T-helper 2 cell treated with Interferon-gamma antibody and Interleukin-4, amounts not matched to agents 5 μg/mL and 100 μg/mL, for 36 hours (primary cell): ENCODE data around the gene SLC34A3.

Experiments used
- DNase-seq: peaks from one replicate; pipeline ENCODE4 v3.0.0; 2021; ENCODE audit warnings: low spot score
- H3K27ac Mint-ChIP-seq: one replicate; pipeline ENCODE4 v1.8.0; 2021; ENCODE audit warnings: mild to moderate bottlenecking, mixed read lengths
- H3K27me3 Mint-ChIP-seq: one replicate; pipeline ENCODE4 v1.8.0; 2021; ENCODE audit warnings: low read depth, mixed read lengths
- H3K36me3 Mint-ChIP-seq: one replicate; pipeline ENCODE4 v1.8.0; 2021; ENCODE audit warnings: low read depth, mixed read lengths
- H3K4me1 Mint-ChIP-seq: one replicate; pipeline ENCODE4 v1.8.0; 2021; ENCODE audit warnings: low read depth, mixed read lengths
- H3K4me3 Mint-ChIP-seq: one replicate; pipeline ENCODE4 v1.8.0; 2022; ENCODE audit warnings: mild to moderate bottlenecking, moderate library complexity, mixed read lengths
- H3K9me3 Mint-ChIP-seq: one replicate; pipeline ENCODE4 v1.8.0; 2021; ENCODE audit warnings: mixed read lengths

Gene SLC34A3

DNA sequence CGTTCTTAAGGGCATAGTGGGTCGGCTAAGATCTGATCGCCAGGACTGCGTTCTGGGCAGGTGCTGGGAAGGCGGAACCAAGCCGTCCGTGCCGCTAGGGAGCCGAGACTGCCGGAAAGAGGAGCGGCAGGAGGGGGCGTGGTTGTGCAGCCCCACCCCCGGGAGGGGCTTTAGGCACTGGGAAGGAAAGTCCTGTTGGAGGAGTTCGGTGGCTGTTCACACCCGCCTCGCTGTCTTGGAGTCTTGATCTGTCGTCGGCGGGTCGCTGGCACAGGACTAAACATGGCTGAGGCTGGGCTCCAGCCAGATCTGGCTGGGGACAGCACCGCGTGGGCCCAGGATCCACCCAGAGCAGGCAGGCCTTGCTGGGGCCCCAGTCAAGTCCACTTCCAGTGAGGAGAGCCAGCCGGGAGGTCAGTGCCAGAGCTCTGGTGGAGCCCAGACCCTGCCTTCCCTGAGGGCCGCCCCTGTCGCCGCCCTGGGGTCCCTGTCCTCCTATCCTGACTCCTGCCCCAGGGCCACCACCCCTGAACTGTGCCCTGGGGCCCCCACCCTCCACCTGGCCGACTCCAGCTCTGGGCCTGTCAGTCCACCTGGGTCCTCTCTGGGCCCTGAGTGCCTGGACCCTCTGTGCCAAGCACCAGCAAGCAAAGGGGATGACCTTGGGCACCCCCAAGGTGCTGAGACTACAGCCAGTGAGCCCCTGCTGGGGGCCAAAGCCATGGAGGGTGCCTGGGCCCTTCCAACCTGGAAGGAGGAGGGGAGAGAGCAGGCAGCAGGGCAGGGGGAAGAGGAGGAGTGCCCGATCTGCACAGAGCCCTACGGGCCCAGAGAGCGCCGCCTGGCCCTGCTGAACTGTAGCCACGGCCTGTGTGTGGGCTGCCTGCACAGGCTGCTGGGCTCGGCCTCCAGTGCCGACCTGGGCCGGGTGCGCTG is 13.2 kb upstream of the SLC34A3 start:
- no peaks in the 10 kb centered on the region for H3K4me1 Mint-ChIP-seq
- H3K27ac Mint-ChIP-seq: no peak overlapping the region
- peaks cover 4% of the 10 kb centered on the region for H3K36me3 Mint-ChIP-seq
- H3K4me3 Mint-ChIP-seq: no peak overlapping the region
- H3K9me3 Mint-ChIP-seq: no peaks in the 10 kb centered on the region
- H3K27me3 Mint-ChIP-seq: no peaks in the 10 kb centered on the region
- DNase-seq: no peak

DNA sequence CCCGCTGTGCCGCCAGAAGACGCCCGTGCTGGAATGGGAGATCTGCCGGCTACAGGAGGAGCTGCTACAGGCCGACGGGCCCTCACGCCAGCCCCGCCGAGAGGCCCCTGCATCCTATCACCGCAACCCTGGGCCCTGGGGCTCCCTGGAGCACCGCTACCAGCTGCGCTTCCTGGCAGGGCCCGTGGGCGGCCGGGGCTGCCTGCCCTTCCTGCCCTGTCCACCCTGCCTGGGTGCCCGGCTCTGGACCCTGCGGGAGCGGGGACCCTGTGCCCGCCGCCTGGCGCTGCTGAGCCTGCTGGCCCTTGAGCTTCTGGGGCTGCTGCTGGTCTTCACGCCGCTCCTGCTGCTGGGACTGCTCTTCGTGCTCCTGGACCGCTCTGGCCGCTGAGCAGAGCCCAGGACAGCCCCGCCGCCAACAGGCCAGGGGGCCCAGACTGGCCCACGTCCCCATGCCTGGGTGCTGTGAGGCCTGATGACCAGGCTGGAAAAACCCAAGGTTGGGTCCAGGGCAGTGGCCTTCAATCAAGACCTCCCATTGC is 12.4 kb upstream of the SLC34A3 start:
- Mint-ChIP-seq H3K4me1 (peaks cover 3% of the 10 kb centered on the region), H3K27ac (peak overlapping the region; percentile 15), H3K36me3 (no peaks in the 10 kb centered on the region), H3K9me3 (no peaks in the 10 kb centered on the region), H3K27me3 (no peaks in the 10 kb centered on the region), H3K4me3 (no peak overlapping the region)
- no peak for DNase-seq

DNA sequence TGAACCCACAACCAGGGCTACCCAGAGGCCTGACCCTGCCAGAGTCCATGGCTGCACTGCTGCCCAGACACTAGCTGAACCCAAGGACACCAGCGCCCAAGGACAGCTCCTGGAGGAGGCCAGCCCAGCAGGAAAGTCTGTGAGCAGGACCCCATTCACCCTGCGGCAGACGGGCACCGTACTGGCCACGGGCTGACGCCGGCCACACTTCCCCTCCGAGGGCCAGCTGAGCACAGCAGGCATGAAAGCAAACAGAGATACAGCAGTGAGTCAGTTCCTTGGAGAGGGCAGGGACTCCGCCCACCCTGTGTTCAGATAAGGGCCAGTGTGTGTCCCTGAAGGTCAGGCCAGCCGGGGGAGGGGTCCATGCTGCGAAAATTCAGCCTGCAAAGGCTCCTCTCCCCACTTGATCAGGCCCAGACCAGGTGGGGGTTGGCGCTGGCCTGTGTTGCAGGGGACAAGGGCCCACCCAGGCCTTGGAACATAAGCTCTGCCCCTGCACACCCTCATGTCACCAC is 11.9 kb upstream of the SLC34A3 start:
- H3K27ac Mint-ChIP-seq: peak overlapping the region; percentile 15
- no peak for DNase-seq
- peaks cover 3% of the 10 kb centered on the region for H3K4me1 Mint-ChIP-seq
- H3K4me3 Mint-ChIP-seq: no peak overlapping the region
- no peaks in the 10 kb centered on the region for H3K36me3 Mint-ChIP-seq
- no peaks in the 10 kb centered on the region for H3K9me3 Mint-ChIP-seq
- no peaks in the 10 kb centered on the region for H3K27me3 Mint-ChIP-seq

DNA sequence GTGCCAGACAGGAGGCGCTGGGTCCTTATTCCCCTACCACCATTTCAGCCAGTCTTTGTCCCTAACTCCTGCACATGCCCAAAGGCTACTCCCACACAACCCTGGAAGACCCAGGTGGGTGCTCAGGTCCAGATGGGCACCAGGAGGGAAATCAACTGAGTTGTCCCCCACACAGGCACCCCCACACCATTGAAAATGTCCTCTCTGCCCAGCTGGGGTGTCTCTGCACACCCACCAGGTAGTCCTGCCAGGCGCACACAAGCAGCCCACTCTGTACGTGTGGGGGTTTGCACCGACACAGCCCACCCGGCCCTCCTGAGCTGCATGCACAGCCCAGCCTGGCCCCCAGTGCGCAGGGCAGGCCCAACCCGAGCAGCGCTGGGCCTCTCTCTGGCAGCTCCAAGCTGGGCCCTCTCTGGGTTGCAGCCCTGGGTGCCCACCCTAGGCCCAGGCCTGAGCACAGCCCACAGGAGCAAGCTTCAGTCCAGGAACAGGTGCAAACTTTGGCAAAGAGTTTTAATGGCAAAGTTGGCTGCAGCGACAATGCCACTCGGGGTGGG is 10.9 kb upstream of the SLC34A3 start:
- peak overlapping the region; percentile 34 for H3K4me3 Mint-ChIP-seq
- peaks cover 3% of the 10 kb centered on the region for H3K4me1 Mint-ChIP-seq
- no peaks in the 10 kb centered on the region for H3K36me3 Mint-ChIP-seq
- no peak for DNase-seq
- peak overlapping the region; percentile 20 for H3K27ac Mint-ChIP-seq
- no peaks in the 10 kb centered on the region for H3K27me3 Mint-ChIP-seq
- H3K9me3 Mint-ChIP-seq: no peaks in the 10 kb centered on the region

DNA sequence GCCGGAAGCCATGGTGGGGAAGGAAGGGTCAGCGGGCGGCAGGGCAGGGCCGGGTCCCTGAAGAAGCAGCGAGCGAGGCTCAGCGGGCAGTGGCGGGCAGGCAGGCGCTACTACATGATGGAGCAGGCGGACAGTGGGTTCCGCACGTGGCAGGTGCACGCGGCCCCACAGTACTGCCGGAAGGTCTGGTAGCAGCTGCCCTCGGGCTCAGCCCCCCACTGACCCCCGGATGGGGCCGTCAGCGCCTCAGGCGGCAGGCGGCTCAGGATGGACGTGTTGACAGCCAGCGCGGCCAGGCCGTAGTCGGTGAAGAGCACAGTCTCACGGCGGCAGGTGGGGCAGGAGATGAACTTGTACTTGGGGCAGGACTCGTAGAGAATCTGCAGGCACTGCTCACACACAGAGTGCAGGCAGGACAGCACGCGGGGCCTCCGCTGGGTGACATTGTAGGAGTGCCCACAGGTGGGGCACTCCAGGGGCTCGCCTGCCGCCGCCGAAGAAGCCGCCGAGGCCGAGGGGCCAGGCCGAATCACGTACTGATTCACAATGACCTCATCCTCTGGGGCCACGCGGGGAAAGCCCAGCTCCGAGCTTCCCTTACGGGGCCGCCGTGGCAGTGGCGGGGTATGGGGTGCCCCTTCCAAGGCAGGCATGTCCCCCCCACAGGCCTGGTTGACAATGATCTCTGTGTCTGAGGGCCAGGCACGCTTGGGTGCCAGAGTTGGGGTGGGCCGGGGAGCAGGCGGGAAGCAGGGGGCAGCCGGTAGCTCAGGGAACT is 10.2 kb upstream of the SLC34A3 start:
- Mint-ChIP-seq H3K4me1 (peaks cover 3% of the 10 kb centered on the region), H3K27ac (peak overlapping the region; percentile 20), H3K27me3 (no peaks in the 10 kb centered on the region), H3K9me3 (no peaks in the 10 kb centered on the region), H3K36me3 (no peaks in the 10 kb centered on the region), H3K4me3 (peak overlapping the region; percentile 34)
- no peak for DNase-seq

DNA sequence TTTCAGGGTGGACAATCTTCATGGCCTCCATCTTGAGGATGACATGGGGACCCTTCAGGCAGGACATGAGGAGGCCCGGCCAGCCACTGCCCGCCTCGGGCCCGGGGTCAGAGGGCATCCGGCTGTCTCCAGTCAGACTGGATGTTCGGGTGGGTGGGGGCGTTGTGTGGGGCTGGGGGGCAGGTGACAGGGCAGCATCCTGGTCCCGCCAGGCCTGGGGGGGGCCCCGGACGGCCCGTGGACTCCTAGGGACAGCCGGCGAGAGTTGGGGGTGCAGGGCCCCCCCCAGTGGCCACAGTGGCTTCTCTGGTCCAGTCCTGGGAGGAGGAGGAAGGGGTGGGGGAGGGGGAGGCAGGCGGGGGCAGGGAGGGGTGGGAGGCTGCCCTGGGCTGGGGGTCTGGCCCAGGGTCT is 9.6 kb upstream of the SLC34A3 start:
- no peak for DNase-seq
- no peaks in the 10 kb centered on the region for H3K27me3 Mint-ChIP-seq
- H3K4me1 Mint-ChIP-seq: peaks cover 3% of the 10 kb centered on the region
- no peak overlapping the region for H3K4me3 Mint-ChIP-seq
- H3K36me3 Mint-ChIP-seq: no peaks in the 10 kb centered on the region
- H3K27ac Mint-ChIP-seq: no peak overlapping the region
- H3K9me3 Mint-ChIP-seq: no peaks in the 10 kb centered on the region

DNA sequence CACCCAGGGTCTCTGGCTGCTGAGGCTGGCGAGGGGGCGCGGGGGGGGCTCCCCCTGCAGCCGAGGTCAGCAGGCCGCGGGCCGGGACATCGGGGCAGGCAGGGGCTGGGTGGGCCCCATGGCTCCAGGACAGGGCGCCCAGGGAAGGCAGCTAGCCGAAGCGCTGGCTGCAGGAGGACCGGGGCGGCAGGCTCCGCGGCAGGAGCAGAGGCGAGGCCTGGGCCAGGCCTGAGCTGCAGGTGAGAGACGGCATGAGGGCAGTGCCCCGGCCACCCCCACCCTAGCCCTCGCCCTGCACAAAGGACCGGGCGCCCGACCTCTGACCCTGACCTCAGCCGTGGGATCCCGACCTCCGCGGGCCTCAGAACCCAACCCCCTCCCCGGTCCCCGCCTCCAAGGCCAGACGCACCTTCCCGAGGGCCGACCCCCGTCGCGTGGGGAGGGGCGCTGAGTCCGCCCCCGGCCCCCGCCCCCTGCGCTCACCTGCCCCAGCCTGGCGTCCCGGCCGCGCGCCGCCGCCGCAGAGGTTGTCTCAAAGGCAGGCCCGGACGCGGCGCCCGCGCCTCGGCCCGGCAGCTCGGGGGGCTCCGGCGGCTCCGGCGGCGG is 9.1 kb upstream of the SLC34A3 start:
- H3K36me3 Mint-ChIP-seq: no peaks in the 10 kb centered on the region
- no peak overlapping the region for H3K4me3 Mint-ChIP-seq
- no peak for DNase-seq
- H3K27ac Mint-ChIP-seq: no peak overlapping the region
- peaks cover 3% of the 10 kb centered on the region for H3K4me1 Mint-ChIP-seq
- H3K9me3 Mint-ChIP-seq: no peaks in the 10 kb centered on the region
- no peaks in the 10 kb centered on the region for H3K27me3 Mint-ChIP-seq

DNA sequence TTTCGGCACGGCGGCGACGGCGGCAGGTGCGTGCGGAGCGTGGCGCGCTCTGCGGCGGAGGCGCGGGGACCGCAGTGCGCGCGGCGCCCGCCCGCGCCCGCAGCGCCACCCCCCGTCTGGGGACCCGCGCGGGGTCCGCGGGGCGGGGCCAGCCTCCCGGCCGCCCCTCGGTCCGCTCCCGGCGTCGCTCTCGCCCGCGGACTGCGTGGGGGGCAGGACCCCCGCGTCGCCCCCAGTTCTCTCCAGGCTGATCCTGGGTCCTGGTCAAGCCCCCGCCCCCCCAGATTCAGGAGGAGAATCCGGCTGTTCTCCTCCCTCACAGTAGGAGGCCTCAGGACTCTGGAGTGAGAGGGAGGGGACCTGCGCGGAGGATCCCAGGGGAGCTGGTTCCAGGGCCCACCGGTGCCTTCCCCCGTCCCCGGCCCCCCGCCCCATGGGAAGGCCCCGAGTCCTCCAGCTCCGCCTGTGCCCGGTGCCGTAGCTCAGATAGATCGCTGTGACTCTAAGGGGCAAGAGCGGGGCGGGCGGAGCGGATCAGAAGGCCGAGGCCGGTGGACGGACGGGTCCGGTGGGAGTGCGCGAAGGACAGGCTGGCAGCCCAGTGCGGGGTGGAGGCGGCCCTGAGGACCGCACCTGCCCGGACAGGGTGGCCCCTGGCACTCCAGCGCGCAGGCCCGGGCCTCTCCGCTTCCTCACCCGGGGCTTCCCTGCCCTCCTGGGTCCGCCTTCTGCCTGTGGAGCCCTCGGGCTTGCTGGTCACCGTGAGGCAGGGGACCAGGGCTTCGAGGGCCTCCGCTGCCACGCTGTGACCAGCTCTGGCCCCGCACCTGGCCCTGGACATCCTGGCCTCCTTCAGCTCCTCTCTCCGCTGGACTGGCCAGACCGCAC is 8.3 kb upstream of the SLC34A3 start, which contains the start of gene RNF208:
TSS of gene RNF208 (minus strand) at position 51 of the 888 bp plus-strand sequence. CDS start 1,028 bp downstream, outside the sequence.
- DNase-seq: no peak
- peak within 1 kb of the TSS; percentile 84 for H3K4me3 Mint-ChIP-seq
- H3K27me3 Mint-ChIP-seq: no peaks in the 10 kb centered on the region
- H3K4me1 Mint-ChIP-seq: peaks cover 3% of the 10 kb centered on the region
- peak within 1 kb of the TSS; percentile 85 for H3K27ac Mint-ChIP-seq
- no peaks in the 10 kb centered on the region for H3K9me3 Mint-ChIP-seq
- no peaks in the 10 kb centered on the region for H3K36me3 Mint-ChIP-seq

DNA sequence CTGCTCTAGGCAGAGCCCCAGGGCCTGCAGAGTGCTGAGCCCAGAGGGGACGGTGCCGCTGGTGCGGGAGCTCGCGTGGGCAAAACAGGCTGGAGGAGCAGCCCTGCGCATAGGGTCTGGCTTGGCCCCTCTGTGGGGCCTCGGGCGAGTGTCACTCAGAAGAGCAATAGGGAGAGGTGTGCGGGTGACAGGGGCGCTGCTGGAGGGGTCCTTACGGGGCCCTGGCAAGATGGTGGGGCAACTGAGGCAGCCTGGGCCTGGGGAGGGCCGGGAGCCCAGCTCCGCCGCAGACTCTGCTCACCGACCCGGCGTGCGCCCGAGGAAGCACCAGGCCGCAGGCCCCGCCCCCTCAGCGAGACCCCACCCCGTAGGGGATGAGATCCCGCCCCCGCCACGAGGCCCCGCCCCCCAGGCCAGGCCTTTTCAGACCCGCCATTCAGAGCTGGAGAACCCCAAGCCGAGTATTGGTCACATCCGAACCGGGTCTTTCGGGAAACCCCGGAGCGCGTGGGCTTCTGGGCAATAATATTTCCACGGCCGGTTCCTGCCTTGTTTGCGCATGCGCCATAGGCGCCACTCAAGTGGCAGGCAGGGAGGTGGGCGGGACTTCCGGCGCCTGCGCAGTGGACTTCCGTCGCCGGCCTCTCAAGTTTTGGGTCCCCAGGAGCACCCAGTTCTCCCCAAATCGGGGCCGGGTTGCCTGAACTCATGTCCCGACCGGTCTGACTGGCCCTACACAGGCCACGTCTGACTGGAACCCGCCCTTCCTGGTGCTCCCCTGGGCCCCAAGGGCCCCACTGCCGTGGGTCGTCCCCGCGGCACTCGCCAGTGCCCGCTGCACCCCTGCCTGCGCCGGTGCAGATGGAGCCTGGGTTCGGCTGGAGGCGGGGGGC is 7.4 kb upstream of the SLC34A3 start:
- peaks cover 5% of the 10 kb centered on the region for H3K4me1 Mint-ChIP-seq
- no peaks in the 10 kb centered on the region for H3K36me3 Mint-ChIP-seq
- peak overlapping the region; percentile 85 for H3K27ac Mint-ChIP-seq
- H3K4me3 Mint-ChIP-seq: peak overlapping the region; percentile 84
- H3K27me3 Mint-ChIP-seq: peaks cover 2% of the 10 kb centered on the region
- no peaks in the 10 kb centered on the region for H3K9me3 Mint-ChIP-seq
- peak; percentile 99 for DNase-seq

DNA sequence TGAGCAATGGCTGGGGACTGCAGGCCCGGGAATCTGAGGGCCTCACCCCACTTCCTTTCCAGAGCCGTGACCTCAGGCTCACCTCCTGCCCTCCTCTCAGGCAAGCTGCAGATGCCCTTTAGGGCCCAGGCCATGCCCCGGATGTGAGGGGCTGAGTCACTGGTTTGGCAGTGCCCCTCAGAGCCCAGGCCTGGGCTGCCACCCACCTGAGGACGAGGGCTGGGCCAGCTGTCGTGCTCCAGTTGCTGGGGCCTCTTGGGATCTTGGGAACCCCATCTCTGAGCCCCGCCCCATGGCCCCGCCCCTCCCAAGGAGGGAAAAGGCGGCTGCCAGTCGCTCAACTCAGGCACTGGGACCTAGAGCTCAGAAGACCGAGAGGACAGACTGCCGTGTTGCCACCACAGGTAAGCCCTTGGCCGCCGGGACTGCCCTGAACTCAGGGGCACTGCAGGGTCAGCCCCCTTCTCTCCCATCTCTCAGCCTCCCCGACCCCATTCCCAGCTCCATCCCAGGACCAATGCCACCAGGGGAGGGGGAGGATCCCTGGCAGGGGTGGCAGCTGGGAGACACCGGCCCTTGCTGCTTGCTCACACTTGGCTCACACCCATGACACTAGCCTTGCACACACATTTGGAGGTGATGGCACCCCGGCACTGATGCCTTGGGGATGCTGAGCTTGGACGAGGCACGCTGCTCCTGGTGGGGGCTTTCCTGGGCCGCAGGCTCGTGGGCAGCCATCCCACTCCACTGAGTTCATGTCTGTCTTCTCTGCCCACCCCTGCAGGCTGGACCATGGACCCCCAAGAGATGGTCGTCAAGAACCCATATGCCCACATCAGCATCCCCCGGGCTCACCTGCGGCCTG is 5.6 kb upstream of the SLC34A3 start, which contains the start of gene CYSRT1:
TSS of gene CYSRT1 (plus strand) at position 345 of the 865 bp plus-strand sequence. CDS start at position 793, 448 bp downstream.
- no peaks in the 10 kb centered on the region for H3K9me3 Mint-ChIP-seq
- H3K36me3 Mint-ChIP-seq: no peaks in the 10 kb centered on the region
- H3K4me3 Mint-ChIP-seq: peak within 1 kb of the TSS; percentile 84
- H3K4me1 Mint-ChIP-seq: peaks cover 5% of the 10 kb centered on the region
- H3K27me3 Mint-ChIP-seq: peaks cover 2% of the 10 kb centered on the region
- H3K27ac Mint-ChIP-seq: peak within 1 kb of the TSS; percentile 85
- no peak for DNase-seq

DNA sequence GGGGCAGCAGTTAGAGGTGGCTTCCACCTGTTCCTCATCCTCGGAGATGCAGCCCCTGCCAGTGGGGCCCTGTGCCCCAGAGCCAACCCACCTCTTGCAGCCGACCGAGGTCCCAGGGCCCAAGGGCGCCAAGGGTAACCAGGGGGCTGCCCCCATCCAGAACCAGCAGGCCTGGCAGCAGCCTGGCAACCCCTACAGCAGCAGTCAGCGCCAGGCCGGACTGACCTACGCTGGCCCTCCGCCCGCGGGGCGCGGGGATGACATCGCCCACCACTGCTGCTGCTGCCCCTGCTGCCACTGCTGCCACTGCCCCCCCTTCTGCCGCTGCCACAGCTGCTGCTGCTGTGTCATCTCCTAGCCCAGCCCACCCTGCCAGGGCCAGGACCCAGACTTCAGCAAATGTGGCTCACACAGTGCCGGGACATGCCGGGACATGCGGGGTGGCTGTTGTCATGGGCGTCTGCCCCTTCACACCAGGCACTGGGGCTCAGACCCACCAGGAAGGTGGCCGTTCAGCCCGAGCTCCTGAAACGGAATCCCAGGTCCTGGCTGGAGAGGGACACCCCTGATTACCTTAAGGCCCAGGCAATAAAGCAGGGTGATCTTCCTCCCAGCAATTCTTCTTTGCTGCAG is 4.9 kb upstream of the SLC34A3 start:
- no peaks in the 10 kb centered on the region for H3K36me3 Mint-ChIP-seq
- no peak for DNase-seq
- no peak overlapping the region for H3K27ac Mint-ChIP-seq
- H3K9me3 Mint-ChIP-seq: no peaks in the 10 kb centered on the region
- H3K4me3 Mint-ChIP-seq: no peak overlapping the region
- H3K27me3 Mint-ChIP-seq: peaks cover 2% of the 10 kb centered on the region
- H3K4me1 Mint-ChIP-seq: peaks cover 5% of the 10 kb centered on the region
